ENCODE data around the gene NLGN1.

Gene NLGN1

DNA sequence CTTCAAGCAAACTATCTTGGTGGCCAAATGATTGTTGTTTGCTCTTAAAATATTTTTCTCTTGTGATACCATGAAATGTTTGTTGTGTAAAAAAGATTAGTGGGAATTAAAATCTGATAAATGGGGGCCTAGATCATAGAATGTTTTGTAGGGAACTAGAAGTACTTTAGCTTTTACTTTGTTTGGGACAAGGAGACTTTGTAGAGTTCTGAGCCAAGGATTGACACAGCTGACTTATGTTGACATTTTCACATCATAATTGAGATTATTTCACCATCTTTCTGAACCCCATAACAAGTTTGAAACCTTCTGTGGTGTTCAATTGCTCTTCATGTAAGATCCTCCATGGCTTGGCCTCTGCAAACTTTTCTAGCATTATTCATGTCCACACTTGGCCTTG is 235.4 kb downstream of the NLGN1 start:
- DNase-seq (ENCODE audit: low read depth), result no peak
- H3K4me3 ChIP-seq (ENCODE audit: low read depth, low read length), result no peak overlapping the region
- TF ChIP-seq, protein P1, sequence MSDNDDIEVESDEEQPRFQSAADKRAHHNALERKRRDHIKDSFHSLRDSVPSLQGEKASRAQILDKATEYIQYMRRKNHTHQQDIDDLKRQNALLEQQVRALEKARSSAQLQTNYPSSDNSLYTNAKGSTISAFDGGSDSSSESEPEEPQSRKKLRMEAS (IDR thresholded peaks at IDR 0.05; ENCODE audit: low read depth, low read length), result no peak
- TF ChIP-seq, protein P2, sequence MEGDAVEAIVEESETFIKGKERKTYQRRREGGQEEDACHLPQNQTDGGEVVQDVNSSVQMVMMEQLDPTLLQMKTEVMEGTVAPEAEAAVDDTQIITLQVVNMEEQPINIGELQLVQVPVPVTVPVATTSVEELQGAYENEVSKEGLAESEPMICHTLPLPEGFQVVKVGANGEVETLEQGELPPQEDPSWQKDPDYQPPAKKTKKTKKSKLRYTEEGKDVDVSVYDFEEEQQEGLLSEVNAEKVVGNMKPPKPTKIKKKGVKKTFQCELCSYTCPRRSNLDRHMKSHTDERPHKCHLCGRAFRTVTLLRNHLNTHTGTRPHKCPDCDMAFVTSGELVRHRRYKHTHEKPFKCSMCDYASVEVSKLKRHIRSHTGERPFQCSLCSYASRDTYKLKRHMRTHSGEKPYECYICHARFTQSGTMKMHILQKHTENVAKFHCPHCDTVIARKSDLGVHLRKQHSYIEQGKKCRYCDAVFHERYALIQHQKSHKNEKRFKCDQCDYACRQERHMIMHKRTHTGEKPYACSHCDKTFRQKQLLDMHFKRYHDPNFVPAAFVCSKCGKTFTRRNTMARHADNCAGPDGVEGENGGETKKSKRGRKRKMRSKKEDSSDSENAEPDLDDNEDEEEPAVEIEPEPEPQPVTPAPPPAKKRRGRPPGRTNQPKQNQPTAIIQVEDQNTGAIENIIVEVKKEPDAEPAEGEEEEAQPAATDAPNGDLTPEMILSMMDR (IDR thresholded peaks at IDR 0.05; ENCODE audit: low read depth, low read length), result no peak
- TF ChIP-seq POLR2A (IDR thresholded peaks at IDR 0.05; ENCODE audit: extremely low read depth, insufficient read length), result no peak
- TF ChIP-seq MYC (IDR thresholded peaks at IDR 0.05; ENCODE audit: low read depth, low read length), result no peak

DNA sequence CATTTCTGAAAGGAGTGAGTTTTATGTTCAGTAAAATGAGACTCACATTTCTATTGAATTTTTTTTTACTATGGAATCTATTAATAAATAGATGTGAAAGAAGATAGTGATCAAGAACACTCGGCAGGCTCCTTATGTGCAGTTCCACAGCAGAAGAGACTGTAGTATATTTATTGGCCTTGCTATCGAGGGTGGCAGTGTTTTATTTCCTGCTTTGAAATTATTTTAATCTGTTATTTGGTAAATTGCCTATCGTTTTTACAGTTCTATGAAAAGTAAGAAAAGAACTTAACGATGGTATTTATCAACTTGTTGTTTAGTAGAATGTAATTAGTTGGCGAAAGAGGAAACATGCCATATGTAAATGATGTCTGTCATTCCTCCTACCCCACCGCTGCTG is 238.3 kb downstream of the NLGN1 start:
- TF ChIP-seq POLR2A (IDR thresholded peaks at IDR 0.05; ENCODE audit: extremely low read depth, insufficient read length) (no peak), MYC (IDR thresholded peaks at IDR 0.05; ENCODE audit: low read depth, low read length) (no peak)
- TF ChIP-seq, protein P1 (IDR thresholded peaks at IDR 0.05; ENCODE audit: low read depth, low read length), result no peak
- TF ChIP-seq, protein P2 (IDR thresholded peaks at IDR 0.05; ENCODE audit: low read depth, low read length), result no peak
- no peak overlapping the region for H3K4me3 ChIP-seq (ENCODE audit: low read depth, low read length)
- DNase-seq (ENCODE audit: low read depth), result no peak

DNA sequence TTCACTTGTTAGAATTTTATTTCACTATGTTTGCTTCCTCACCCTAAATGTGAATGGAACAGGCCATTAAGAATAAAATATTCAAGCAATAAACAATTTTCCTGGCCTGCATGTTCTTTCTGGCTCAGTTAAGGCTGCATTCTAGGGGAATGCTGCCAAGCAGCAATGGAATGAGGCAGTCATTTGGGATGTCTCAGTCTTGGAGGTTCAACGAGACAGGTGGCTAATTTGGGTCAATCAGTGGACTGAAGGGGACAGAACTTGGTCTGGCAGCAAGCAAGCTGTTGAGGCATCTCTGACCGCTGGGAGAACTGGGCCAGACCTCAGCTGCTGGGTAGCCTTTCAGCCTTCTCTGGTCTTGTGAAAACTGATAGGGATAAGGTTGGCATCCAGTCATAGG is 241.6 kb downstream of the NLGN1 start:
- H3K4me3 ChIP-seq (ENCODE audit: low read depth, low read length), result no peak overlapping the region
- TF ChIP-seq, protein P1 (IDR thresholded peaks at IDR 0.05; ENCODE audit: low read depth, low read length), result no peak
- no peak for DNase-seq (ENCODE audit: low read depth)

DNA sequence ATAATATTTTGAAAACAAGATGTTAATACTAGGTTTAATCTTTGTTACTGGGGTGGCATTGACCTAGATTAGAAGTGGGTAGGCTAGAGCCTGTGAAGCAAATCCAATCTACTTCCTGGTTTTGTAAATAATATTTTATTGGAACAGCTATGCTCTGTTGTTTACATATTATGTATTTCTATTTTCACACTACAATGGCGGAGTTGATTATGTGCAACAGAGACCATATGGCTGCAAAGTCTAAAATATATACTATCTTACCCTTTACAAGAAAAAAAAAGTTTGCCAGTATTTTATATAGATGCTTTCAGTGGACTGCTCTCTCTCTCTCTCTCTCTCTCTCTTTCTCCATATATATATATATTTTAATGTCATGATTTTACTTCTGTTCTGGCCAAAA is 244.2 kb downstream of the NLGN1 start:
- DNase-seq (ENCODE audit: low read depth), result no peak
- H3K4me3 ChIP-seq (ENCODE audit: low read depth, low read length), result no peak overlapping the region
- TF ChIP-seq POLR2A (IDR thresholded peaks at IDR 0.05; ENCODE audit: extremely low read depth, insufficient read length), result no peak
- TF ChIP-seq, protein P2 (IDR thresholded peaks at IDR 0.05; ENCODE audit: low read depth, low read length), result no peak
- TF ChIP-seq, protein P1 (IDR thresholded peaks at IDR 0.05; ENCODE audit: low read depth, low read length), result no peak
- TF ChIP-seq MYC (IDR thresholded peaks at IDR 0.05; ENCODE audit: low read depth, low read length), result no peak

DNA sequence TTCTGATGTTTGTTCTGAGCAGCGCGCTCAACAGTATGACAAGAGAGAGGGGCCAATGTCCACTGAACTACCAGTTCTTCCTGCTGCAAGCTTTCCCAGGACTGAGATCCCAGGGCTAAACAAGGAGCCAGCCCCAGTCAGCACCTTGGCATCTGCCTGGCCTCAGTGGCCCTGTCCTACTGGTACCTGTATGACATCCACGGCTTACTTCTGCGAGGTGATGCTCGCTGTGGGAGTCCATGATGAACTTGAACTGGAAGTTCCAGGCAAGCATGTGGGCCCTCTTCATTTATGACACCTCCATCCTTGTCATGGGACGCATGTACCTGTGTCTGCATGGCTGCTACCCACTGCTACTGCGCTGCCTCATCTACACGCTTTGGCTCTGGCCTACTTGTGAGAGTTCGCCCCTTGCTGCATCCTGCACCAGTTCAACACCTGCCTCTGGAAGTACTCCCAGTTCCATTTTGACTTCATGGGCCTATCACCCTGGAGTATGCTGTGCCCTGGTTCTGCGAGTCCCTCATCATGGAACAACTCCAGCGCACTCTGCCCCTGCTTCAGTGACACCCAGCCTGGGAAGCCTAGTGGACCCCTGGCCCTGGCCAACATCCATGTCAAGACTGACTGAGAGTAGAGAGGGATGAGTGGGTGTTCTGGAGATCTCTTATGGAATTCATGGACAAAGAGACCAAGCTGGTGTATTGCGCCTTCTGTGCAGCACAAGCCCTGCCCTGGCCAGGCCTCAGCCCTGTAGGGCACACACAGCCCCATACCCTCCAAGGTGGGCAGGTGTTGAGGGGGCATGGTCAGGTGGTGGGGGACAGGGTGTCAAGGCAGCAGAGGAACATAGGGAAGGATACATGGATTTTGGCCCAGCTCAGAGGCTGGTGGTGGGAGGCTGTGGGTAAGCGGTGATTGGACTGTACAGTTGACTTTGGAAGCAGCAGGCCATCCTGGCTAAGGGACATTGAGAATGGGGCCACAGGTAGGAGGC is 246.8 kb downstream of the NLGN1 start:
- no peak overlapping the region for H3K4me3 ChIP-seq (ENCODE audit: low read depth, low read length)
- no peak for DNase-seq (ENCODE audit: low read depth)
- TF ChIP-seq, protein P1 (IDR thresholded peaks at IDR 0.05; ENCODE audit: low read depth, low read length), result no peak
- TF ChIP-seq MYC (IDR thresholded peaks at IDR 0.05; ENCODE audit: low read depth, low read length), result no peak
- TF ChIP-seq, protein P2 (IDR thresholded peaks at IDR 0.05; ENCODE audit: low read depth, low read length), result no peak
- no peak for TF ChIP-seq POLR2A (IDR thresholded peaks at IDR 0.05; ENCODE audit: extremely low read depth, insufficient read length)

DNA sequence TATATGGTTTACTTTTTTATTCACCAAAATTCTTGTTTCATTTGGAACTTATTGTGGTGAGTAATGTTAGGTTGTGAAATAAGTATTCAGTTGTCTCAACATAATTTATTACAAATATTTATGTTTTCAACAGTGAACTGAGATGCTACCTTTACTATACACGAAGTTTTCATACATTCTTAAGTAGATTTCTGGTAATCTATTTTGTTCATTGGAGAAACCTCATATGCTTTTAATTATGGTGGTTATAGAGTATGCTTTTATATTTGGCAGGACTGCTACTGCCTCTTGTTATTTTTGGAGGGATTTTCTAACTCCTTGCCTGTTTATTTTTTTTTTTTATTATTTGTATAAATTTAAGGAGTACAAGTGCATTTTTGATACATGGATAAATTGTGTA is 253.1 kb downstream of the NLGN1 start:
- no peak for DNase-seq (ENCODE audit: low read depth)
- TF ChIP-seq, protein P2 (IDR thresholded peaks at IDR 0.05; ENCODE audit: low read depth, low read length), result no peak
- H3K4me3 ChIP-seq (ENCODE audit: low read depth, low read length), result no peak overlapping the region

Data from NB4 (cell line).